Subcutaneous adipose tissue (tissue), 4 donors: ENCODE measurements around the gene TMEM14A. TPM values are rescaled to one million over a fixed set of nuclear protein-coding genes. Genes with fewer than 3 reads are reported as not detected.

Experiments used
- total RNA-seq, 4 donors: library from RNA; depleted of rRNA; stranded (reverse); fragments of >200 nt; gene quantifications; one replicate each; pipeline ENCODE4 v1.1.0, GENCODE V29; 2016
- TF ChIP-seq, protein P1 (sequence below): fragments of 450-650 bp; IDR thresholded peaks from one replicate; pipeline ENCODE4 v1.5.1; 2016; ENCODE audit warnings: low read depth, mild to moderate bottlenecking, control low read depth, antibody characterized with exemption, moderate library complexity

TMEM14A gene
- total RNA-seq, 4 donors from 2014 or later: 12.6 to 26.9 (median 19.7) TPM

DNA sequence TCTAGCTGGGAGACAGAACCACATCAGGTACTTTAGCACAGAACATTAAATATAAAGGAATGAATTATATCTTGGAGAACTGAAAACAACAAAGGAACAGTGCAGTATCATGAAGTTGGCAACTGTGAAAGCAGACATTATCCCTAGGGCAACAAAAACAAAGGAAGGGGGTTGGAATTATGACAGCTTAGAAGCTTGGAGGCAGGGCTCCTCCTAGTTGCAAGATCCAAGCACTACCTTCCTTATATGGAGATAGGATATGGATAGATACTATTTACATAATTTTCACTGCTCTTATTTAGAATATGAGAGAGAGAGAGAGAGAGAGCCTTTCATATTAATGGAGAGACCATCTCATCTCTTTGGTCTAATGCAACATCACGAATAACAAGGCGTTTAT is 27.0 kb downstream of the TMEM14A start:
- TF ChIP-seq, protein P1, sequence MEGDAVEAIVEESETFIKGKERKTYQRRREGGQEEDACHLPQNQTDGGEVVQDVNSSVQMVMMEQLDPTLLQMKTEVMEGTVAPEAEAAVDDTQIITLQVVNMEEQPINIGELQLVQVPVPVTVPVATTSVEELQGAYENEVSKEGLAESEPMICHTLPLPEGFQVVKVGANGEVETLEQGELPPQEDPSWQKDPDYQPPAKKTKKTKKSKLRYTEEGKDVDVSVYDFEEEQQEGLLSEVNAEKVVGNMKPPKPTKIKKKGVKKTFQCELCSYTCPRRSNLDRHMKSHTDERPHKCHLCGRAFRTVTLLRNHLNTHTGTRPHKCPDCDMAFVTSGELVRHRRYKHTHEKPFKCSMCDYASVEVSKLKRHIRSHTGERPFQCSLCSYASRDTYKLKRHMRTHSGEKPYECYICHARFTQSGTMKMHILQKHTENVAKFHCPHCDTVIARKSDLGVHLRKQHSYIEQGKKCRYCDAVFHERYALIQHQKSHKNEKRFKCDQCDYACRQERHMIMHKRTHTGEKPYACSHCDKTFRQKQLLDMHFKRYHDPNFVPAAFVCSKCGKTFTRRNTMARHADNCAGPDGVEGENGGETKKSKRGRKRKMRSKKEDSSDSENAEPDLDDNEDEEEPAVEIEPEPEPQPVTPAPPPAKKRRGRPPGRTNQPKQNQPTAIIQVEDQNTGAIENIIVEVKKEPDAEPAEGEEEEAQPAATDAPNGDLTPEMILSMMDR: no peak

DNA sequence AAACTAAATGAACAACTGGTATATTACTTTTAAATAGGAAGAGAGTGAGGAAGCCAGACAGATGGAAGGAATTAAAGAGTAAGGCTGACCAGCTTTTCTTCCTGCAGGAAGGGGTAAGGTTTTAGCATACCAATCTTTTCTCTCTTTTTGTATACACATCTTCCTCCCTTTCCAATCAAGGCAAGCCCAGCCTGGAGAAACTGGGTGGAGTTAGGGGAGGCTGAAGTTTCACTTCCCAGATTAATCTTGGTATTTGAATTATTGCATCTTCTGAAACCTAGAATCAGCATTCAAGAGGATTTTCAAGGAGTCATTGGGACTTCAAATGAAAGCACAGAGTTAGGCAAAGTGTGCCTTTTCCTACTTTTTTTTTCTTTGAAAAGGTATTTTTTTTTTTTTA is 33.1 kb downstream of the TMEM14A start:
- TF ChIP-seq, protein P1: no peak

DNA sequence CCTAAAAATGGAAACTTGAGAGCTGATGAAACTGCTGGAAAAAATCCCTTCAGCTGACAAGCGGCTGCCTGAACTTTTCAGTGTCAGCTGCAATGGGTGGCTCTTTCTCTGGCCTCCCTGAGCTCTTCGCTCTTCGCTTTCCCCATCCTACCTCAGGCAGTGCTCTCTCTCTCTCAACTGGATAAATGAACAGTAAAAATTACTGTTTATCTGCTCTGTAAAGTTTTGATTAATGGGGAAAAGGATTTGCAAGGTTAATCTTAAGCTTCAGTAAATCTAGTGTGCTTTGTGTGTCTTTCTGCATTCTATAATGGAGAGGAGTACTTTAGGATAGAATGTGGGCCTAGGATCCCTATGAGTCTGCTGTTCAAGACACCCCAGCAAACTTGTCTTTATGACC is 35.1 kb downstream of the TMEM14A start:
- TF ChIP-seq, protein P1: no peak

GRCh38 chr6:52707963-52708680 is 37.2 kb downstream of the TMEM14A start:
- TF ChIP-seq, protein P1: no peak

DNA sequence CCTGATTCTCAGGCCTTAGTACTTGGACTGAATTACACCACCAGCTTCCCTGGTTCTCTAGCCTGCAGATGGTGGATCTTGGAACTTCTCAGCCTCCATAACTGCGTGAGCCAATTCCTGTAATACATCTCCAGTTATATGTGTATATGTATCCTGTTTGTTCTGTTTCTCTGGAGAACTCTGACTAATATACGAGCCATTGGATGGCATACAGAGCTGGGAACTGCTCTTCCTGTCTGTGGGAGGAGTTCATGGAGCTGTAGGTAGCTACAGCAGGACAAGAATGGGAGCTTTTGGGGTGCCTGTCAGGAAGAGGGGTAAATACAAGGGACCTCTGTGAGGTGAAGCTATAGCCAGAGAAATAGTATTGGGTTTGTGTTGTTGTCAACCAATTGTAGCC is 41.2 kb downstream of the TMEM14A start:
- TF ChIP-seq, protein P1: no peak

GRCh38 chr6:52718550-52718949 is 47.6 kb downstream of the TMEM14A start:
- TF ChIP-seq, protein P1: no peak

GRCh38 chr6:52720321-52720720 is 49.4 kb downstream of the TMEM14A start:
- TF ChIP-seq, protein P1: no peak
